KG1 (cell line): Measurements from ENCODE around the gene TRIM72.
"Not testable (repeated sequence)": the region's sequence is repeated elsewhere in the genome, so short reads cannot be mapped to it uniquely, and the experiment has no call there.

ENCODE experiments used
- DNase-seq: peaks from one replicate; lab custom pipeline; 2025; lab: John Stamatoyannopoulos, UW

TRIM72 gene

GRCh38 chr16:31190818-31191444 is 23.0 kb upstream of the TRIM72 start:
- DNase-seq = no peak

DNA sequence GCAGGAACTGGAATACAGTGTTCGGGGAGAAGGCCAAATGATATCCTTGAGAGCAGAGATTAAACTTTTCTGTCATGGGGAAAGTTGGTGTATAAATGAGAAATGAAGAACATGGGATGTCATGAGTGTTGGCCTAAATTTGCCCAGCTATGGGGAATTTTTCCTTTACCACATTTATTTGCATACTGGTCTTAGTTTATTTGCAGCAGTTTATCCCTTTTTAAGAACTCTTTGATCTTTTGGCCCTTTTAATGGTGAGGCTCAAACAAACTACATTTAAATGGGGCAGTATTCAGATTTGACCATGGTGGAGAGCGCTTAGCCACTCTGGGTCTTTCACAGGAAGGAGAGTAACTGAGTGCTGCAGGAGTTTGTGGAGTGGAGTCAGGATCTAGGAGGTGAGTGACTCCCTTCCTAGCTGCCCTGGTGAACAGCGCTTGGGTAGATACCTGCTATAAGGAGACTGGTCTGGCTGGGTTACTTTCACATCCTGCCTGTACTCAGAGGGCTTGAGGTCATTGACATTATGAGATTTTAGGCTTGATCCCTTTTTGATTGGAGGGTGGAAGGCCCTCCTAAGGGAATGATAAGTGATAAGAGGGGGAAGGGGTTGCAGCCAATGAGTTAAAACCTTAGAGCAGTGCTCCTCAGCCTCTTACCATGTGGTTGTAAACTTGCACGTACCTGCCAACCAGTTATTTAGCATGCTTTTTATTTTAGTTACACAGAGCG is 22.1 kb upstream of the TRIM72 start:
- no peak for DNase-seq

DNA sequence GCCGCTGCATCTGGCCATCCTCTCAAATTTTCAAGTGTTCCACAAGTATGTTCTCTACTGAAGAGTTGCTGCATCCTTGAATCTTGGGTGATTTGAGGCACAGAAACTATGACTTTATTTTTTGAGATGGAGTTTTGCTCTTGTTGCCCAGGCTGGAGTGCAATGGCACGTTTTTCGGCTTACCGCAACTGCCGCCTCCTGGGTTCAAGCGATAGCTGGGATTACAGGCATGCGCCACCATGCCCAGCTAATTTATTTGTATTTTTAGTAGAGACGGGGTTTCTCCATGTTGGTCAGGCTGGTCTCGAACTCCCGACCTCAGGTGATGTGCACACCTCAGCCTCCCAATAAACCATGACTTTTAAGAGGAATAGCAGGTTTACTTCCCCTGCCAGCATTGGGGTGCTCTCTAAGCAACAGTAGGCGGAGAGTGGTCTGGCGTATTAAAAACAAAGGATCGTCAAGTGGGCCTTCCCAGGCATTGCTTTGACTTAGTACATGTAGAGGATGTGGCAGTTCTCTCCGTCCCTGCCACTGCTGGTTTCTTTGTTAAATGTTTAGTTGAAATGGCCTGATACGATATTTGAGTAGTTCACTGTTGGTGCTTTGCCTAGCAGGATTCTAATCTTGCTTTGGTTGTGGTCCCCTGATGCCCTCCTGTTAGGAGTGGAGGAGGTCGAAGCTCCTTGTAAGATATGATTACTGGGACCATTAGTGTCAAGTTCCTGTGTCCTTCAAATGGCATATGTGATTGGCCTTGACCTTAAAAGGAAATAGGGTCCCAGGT is 20.9 kb upstream of the TRIM72 start:
- DNase-seq = no peak

- DNase-seq = no peak
Observed at GRCh38 chr16:31193874-31194273, 20.0 kb upstream of the TRIM72 start.

DNA sequence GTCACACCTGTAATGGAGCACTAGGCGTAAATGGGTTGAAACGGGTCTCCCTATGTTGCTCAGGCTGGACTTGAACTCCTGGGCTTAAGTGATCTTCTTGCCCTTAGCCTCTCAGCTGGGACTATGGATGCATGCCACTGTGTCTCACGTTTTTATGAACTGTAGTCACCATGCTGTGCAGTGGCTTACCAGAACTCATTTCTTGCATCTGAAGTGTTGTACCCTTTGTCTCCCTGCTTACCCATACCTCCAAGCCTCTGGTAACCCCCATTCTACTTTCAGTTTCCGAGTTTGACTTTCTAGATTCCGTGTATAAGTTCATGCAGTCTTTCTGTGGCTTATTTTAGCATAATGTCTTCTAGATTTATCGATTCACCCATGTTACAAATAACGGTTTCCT is 19.0 kb upstream of the TRIM72 start:
- DNase-seq = no peak

DNA sequence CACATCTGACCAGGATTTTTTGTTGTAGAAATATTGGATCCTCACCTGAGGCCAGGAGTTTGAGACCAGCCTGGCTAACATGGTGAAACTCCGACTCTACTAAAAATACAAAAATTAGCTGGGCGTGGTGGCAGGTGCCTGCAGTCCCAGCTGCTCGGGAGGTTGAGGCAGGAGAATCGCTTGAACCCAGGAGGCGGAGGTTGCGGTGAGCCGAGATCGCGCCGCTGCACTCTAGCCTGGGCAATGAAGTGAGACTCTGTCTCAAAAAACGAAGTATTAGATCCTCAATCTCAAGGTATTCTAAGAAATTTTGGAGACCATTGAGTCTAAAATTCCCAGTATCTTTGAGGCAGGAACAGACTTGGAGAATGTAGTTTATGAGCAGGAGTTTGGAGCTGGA is 18.1 kb upstream of the TRIM72 start:
- not testable (repeated sequence) for DNase-seq

GRCh38 chr16:31196324-31197088 is 17.4 kb upstream of the TRIM72 start:
- no peak for DNase-seq

- DNase-seq = no peak
Observed at GRCh38 chr16:31198207-31198882, 15.6 kb upstream of the TRIM72 start.

GRCh38 chr16:31199430-31200041 is 14.4 kb upstream of the TRIM72 start:
- no peak for DNase-seq

- DNase-seq = not testable (repeated sequence)
Observed at GRCh38 chr16:31200111-31200510, 13.8 kb upstream of the TRIM72 start.

DNA sequence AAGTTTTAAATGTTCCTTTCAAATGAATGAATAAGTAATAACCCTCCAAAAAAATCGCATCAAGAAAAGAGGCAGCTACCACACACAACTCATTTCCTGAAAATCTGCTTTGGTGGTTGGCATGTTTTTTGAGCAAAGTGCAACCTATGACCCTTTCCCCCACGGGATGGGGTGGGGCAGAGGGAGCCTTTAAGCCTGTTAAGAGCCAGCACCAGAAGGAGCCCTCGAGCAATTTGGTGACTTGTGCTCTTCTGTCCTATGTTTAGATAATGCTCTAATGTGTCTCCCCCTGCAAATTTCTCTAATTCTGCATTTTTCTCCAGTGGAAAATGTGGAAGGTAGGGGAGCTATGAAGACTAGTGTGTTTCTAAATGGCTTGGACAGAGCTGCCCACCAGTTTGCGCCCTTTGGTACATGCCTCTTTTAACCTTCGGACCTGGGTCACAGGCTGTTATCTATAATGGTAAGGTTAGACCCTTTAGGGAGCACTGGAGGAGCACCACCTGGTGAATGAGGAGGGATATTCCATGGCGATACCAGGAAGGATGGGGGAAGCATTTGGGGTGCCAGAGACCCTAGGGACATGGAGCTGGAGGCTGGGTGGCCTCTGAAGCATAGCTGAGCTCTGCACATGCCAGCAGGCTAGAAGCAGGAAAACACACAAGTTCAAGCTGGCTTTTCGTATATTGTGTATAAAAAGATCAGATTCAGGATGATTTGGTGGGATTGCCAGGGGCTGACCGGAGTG is 12.9 kb upstream of the TRIM72 start:
- DNase-seq = peak; percentile 50

- no peak for DNase-seq
Observed at GRCh38 chr16:31201582-31202413, 12.1 kb upstream of the TRIM72 start.

DNA sequence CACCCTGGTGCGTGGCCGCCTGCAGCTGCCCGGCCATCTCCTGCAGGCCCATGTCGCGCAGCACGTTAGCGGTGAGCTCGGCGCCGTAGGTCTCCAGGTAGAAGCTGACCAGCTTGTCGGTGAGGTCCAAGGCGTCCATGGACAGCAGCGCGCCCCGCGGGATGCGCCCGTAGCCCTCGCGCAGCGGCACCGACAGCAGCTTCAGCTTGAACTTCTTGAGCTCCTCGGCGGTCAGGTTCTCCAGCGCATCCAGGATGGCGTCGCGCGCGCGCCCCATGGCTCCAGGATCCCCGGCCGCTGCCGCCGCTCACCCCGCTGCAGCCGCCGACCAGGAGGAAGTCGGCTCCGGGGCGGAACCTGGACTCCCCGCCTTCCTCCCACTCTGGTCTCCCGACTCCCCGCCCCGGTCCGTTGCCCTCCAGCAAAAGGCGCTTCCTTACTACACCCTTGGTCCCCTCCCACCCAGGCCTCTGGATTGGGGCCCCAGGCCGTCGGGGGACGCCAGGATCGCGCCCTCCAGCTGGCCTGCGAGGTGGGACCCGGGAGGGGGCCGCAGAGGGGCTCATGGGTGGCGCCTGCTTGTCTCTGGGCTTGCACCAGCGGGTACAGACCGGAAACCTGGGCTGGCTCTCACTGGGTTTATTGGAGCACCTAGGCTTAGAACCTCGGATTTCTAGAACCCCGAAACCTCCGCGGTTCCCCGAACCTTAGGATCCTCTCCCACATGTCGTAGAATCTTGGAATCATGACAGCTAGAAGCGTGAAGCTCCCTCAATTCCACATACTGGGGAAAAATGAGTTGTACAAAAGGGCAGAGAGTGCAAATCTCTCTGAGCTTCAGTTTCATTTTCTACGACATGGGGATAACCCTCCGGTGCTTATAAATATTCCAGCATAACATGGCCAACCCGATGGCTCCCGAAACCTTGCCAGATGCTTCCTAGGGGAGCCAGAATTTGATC is 11.2 kb upstream of the TRIM72 start, which contains the start of gene PYCARD:
Gene PYCARD (minus strand): TSS at position 347 of the 962 bp plus-strand sequence. CDS start 70 bp downstream, at position 277.
- DNase-seq = no peak

DNA sequence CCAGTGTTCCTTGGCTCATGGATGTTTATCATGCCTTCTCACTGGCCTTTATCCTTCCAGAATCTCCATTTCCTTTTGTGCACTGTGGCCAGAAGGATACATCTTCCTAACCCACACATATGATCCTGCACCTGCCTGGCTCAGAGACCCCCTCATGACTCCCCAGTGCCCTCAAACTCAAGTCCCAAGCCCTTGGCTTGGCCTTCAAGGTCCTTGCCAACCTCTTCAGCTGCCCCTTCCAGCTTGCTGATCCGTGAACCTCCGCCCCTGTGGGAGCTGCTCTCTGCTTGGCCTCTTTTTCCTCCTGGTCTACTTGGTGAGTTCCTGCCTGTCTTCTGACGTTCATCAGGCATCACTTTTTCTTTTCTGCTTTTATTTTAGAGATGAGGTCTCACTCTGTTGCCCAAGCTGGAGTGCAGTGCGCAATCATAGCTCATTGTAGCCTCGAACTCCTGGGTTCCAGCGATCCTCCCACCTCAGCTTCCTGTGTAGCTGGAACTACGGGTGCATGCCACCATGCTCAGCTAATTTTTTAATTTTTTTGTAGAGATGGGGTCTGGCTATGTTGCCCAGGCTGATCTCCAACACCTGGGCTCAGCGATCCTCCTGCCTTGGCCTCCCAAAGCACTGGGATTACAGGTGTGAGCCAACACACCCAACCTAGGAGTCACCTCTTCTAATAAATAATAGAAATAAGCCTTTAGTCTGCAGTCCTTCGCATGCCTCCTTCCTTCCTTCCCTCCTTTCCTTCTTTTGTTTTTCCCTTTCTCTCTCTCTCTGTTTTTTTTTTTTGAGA is 8.8 kb upstream of the TRIM72 start:
- DNase-seq = no peak

- no peak for DNase-seq
Observed at GRCh38 chr16:31206776-31207175, 7.1 kb upstream of the TRIM72 start.

DNA sequence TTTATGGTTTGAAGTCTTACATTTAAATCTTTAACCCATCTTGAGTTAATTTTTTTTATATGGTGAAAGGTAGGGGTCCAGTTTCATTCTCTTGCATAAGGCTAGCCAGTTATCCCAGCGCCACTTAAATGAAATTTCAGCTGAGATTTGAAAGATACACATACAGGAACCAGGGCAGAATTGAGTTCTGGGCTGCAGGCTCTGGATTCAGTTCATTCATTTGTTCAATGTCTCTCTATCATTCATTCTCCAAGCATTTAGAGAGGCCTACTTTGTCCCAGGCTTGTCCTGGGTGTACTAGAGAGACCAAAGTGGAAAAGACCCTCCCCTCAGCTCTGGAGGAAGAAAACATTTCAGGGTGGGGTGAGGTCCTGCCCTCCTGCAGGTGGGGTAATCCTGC is 577 bp upstream of the TRIM72 start:
- no peak for DNase-seq

DNA sequence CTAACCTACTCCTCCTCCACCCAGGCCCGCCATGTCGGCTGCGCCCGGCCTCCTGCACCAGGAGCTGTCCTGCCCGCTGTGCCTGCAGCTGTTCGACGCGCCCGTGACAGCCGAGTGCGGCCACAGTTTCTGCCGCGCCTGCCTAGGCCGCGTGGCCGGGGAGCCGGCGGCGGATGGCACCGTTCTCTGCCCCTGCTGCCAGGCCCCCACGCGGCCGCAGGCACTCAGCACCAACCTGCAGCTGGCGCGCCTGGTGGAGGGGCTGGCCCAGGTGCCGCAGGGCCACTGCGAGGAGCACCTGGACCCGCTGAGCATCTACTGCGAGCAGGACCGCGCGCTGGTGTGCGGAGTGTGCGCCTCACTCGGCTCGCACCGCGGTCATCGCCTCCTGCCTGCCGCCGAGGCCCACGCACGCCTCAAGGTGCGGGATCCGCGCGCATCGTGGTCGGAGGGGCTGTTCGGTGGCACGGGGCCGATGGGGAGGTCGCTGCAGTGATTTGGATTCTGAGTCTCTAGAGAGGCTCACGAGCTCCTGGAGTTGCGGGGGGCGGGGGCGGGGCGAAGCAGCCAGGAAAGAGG is 878 bp downstream of the TRIM72 start:
- DNase-seq = no peak
